Anterior cingulate cortex (tissue), 58 donors: ENCODE measurements around the gene GRIA4.
"Not testable (repeated sequence)": the region's sequence is repeated elsewhere in the genome, so short reads cannot be mapped to it uniquely, and the experiment has no call there.

Source experiments
- DNase-seq, 58 donors: peaks; one replicate each; lab custom pipeline; 2025; lab: John Stamatoyannopoulos, UW

GRIA4 gene

GRCh38 chr11:105960252-105961245, 350.7 kb downstream of the GRIA4 start:
- DNase-seq = no peak

GRCh38 chr11:105968021-105968697, 358.3 kb downstream of the GRIA4 start:
- DNase-seq = no peak

- DNase-seq = no peak
These were observed 359.9 kb downstream of the GRIA4 start for GRCh38 chr11:105969756-105970155.

GRCh38 chr11:105975128-105975527, 365.3 kb downstream of the GRIA4 start:
- no peak for DNase-seq

GRCh38 chr11:105979997-105980703, 370.3 kb downstream of the GRIA4 start:
- DNase-seq = no peak

- DNase-seq = no peak
These were observed 376.7 kb downstream of the GRIA4 start for GRCh38 chr11:105986554-105986953.

- DNase-seq = no peak
These were observed 378.3 kb downstream of the GRIA4 start for GRCh38 chr11:105988197-105988596.

GRCh38 chr11:105989124-105989523, 379.3 kb downstream of the GRIA4 start:
- no peak for DNase-seq

GRCh38 chr11:105991888-105992287, 382.0 kb downstream of the GRIA4 start:
- DNase-seq = no peak

- DNase-seq = no peak
These were observed 391.6 kb downstream of the GRIA4 start for GRCh38 chr11:106001304-106002012.

GRCh38 chr11:106003094-106003493, 393.2 kb downstream of the GRIA4 start:
- not testable (repeated sequence) for DNase-seq

GRCh38 chr11:106011481-106011880, 401.6 kb downstream of the GRIA4 start:
- no peak for DNase-seq

- peak in 23 of 58 donors; percentile 1 to 57 (median 11) for DNase-seq
These were observed 402.9 kb downstream of the GRIA4 start for GRCh38 chr11:106012744-106013143.

- no peak for DNase-seq
These were observed 404.2 kb downstream of the GRIA4 start for GRCh38 chr11:106014035-106014434.

GRCh38 chr11:106014620-106015019, 404.7 kb downstream of the GRIA4 start:
- no peak for DNase-seq

GRCh38 chr11:106015066-106015465, 405.2 kb downstream of the GRIA4 start:
- DNase-seq = no peak

GRCh38 chr11:106017093-106017492, 407.2 kb downstream of the GRIA4 start:
- no peak for DNase-seq

GRCh38 chr11:106021181-106021966, 411.5 kb downstream of the GRIA4 start:
- DNase-seq = no peak
